GM12801 (cell line): ENCODE measurements around the gene LRRC32.

ENCODE experiments used
- CTCF ChIP-seq: IDR thresholded peaks from one replicate; pipeline ENCODE4 v1.5.1; 2011; ENCODE audit warnings: control low read depth; ENCODE audit not compliant: insufficient read length; ENCODE audit errors: extremely low read depth

LRRC32 gene

GRCh38 chr11:76639621-76640020 lies 30.9 kb downstream of the LRRC32 start:
- TF ChIP-seq CTCF = no peak

- no peak for TF ChIP-seq CTCF
These were observed 32.0 kb downstream of the LRRC32 start for GRCh38 chr11:76638270-76639197.

- no peak for TF ChIP-seq CTCF
These were observed 32.9 kb downstream of the LRRC32 start for GRCh38 chr11:76637491-76638269.

GRCh38 chr11:76636826-76637460 lies 33.6 kb downstream of the LRRC32 start:
- TF ChIP-seq CTCF = no peak

GRCh38 chr11:76635991-76636738 lies 34.4 kb downstream of the LRRC32 start:
- TF ChIP-seq CTCF = no peak

- no peak for TF ChIP-seq CTCF
These were observed 35.7 kb downstream of the LRRC32 start for GRCh38 chr11:76634886-76635285.
